Measurements from ENCODE around the gene COL27A1.

COL27A1 gene

GRCh38 chr9:114286146-114286679 lies 130.9 kb downstream of the COL27A1 start:
- DNase-seq (ENCODE audit: low read depth in 2 of 2): no peak

- no peak for DNase-seq (ENCODE audit: low read depth in 2 of 2)
Measured at GRCh38 chr9:114287001-114287762, 131.8 kb downstream of the COL27A1 start.

- no peak for DNase-seq (ENCODE audit: low read depth in 2 of 2)
Measured at GRCh38 chr9:114287763-114288192, 132.4 kb downstream of the COL27A1 start.

- DNase-seq (ENCODE audit: low read depth in 2 of 2): no peak
Measured at GRCh38 chr9:114288193-114289091, 133.1 kb downstream of the COL27A1 start.

GRCh38 chr9:114289106-114289505 lies 133.8 kb downstream of the COL27A1 start:
- no peak for DNase-seq (ENCODE audit: low read depth in 2 of 2)

- no peak for DNase-seq (ENCODE audit: low read depth in 2 of 2)
Measured at GRCh38 chr9:114289571-114290481, 134.5 kb downstream of the COL27A1 start.

- DNase-seq (ENCODE audit: low read depth in 2 of 2): no peak
Measured at GRCh38 chr9:114290561-114290986, 135.2 kb downstream of the COL27A1 start.

- peak; percentile 30 to 60 for DNase-seq (ENCODE audit: low read depth in 2 of 2)
Measured at GRCh38 chr9:114291064-114291474, 135.7 kb downstream of the COL27A1 start.

- DNase-seq (ENCODE audit: low read depth in 2 of 2): no peak
Measured at GRCh38 chr9:114291886-114292590, 136.7 kb downstream of the COL27A1 start.

- DNase-seq (ENCODE audit: low read depth in 2 of 2): no peak
Measured at GRCh38 chr9:114294664-114295063, 139.3 kb downstream of the COL27A1 start.

- DNase-seq (ENCODE audit: low read depth in 2 of 2): no peak
Measured at GRCh38 chr9:114296338-114296737, 141.0 kb downstream of the COL27A1 start.

- no peak for DNase-seq (ENCODE audit: low read depth in 2 of 2)
Measured at GRCh38 chr9:114299286-114300152, 144.2 kb downstream of the COL27A1 start.

GRCh38 chr9:114300153-114300845 lies 145.0 kb downstream of the COL27A1 start:
- no peak for DNase-seq (ENCODE audit: low read depth in 2 of 2)

GRCh38 chr9:114300846-114301797 lies 145.8 kb downstream of the COL27A1 start:
- no peak for DNase-seq (ENCODE audit: low read depth in 2 of 2)

GRCh38 chr9:114301798-114302565 lies 146.6 kb downstream of the COL27A1 start:
- no peak for DNase-seq (ENCODE audit: low read depth in 2 of 2)

- DNase-seq (ENCODE audit: low read depth in 2 of 2): no peak
Measured at GRCh38 chr9:114302727-114303126, 147.4 kb downstream of the COL27A1 start.

GRCh38 chr9:114303571-114303970 lies 148.2 kb downstream of the COL27A1 start:
- DNase-seq (ENCODE audit: low read depth in 2 of 2): no peak
